ENCODE measurements around the gene MYOCOS. TPM values are rescaled to one million over a fixed set of nuclear protein-coding genes. Genes with fewer than 3 reads are reported as not detected.

MYOCOS gene
- total RNA-seq, 1 donor from 2014 or later = 0.21 TPM

- TF ChIP-seq CTCF (conservative IDR thresholded peaks at IDR 0.05) = no peak
- Mint-ChIP-seq H3K4me3 (no peak overlapping the region), H3K4me1 (no peaks in the 10 kb centered on the region), H3K27ac (ENCODE audit: unreplicated experiment) (no peak overlapping the region), H3K9me3 (no peaks in the 10 kb centered on the region), H3K36me3 (ENCODE audit: low read depth) (no peaks in the 10 kb centered on the region), H3K27me3 (ENCODE audit: low read depth) (no peaks in the 10 kb centered on the region)
- no peak for DNase-seq (ENCODE audit: low read depth, low spot score)
Measured at GRCh38 chr1:171637928-171638576, 16.0 kb downstream of the MYOCOS start.

GRCh38 chr1:171640225-171640624, 18.2 kb downstream of the MYOCOS start:
- Mint-ChIP-seq H3K27me3 (ENCODE audit: low read depth) (no peaks in the 10 kb centered on the region), H3K36me3 (ENCODE audit: low read depth) (no peaks in the 10 kb centered on the region), H3K4me1 (no peaks in the 10 kb centered on the region), H3K9me3 (no peaks in the 10 kb centered on the region), H3K27ac (ENCODE audit: unreplicated experiment) (no peak overlapping the region), H3K4me3 (no peak overlapping the region)
- no peak for TF ChIP-seq CTCF (conservative IDR thresholded peaks at IDR 0.05)
- DNase-seq (ENCODE audit: low read depth, low spot score) = no peak

GRCh38 chr1:171641076-171641864, 19.2 kb downstream of the MYOCOS start:
- TF ChIP-seq CTCF (conservative IDR thresholded peaks at IDR 0.05) = no peak
- DNase-seq (ENCODE audit: low read depth, low spot score) = no peak
- H3K27ac Mint-ChIP-seq (ENCODE audit: unreplicated experiment) = peak overlapping the region; percentile 80
- H3K4me3 Mint-ChIP-seq = no peak overlapping the region
- H3K36me3 Mint-ChIP-seq (ENCODE audit: low read depth) = no peaks in the 10 kb centered on the region
- H3K4me1 Mint-ChIP-seq = no peaks in the 10 kb centered on the region
- H3K9me3 Mint-ChIP-seq = no peaks in the 10 kb centered on the region
- no peaks in the 10 kb centered on the region for H3K27me3 Mint-ChIP-seq (ENCODE audit: low read depth)

- Mint-ChIP-seq H3K4me3 (no peak overlapping the region), H3K4me1 (no peaks in the 10 kb centered on the region)
Measured at GRCh38 chr1:171642197-171642596, 20.2 kb downstream of the MYOCOS start.

GRCh38 chr1:171643156-171643555, 21.1 kb downstream of the MYOCOS start:
- no peak for DNase-seq (ENCODE audit: low read depth, low spot score)
- Mint-ChIP-seq H3K27me3 (ENCODE audit: low read depth) (no peaks in the 10 kb centered on the region), H3K9me3 (no peaks in the 10 kb centered on the region), H3K4me1 (no peaks in the 10 kb centered on the region), H3K4me3 (no peak overlapping the region), H3K27ac (ENCODE audit: unreplicated experiment) (no peak overlapping the region), H3K36me3 (ENCODE audit: low read depth) (no peaks in the 10 kb centered on the region)
- no peak for TF ChIP-seq CTCF (conservative IDR thresholded peaks at IDR 0.05)

More at GRCh38 chr1:171642197-171642596, 20.2 kb downstream of the MYOCOS start:
- DNase-seq (ENCODE audit: low read depth, low spot score) = no peak
- Mint-ChIP-seq H3K36me3 (ENCODE audit: low read depth) (no peaks in the 10 kb centered on the region), H3K27me3 (ENCODE audit: low read depth) (no peaks in the 10 kb centered on the region), H3K9me3 (no peaks in the 10 kb centered on the region), H3K27ac (ENCODE audit: unreplicated experiment) (no peak overlapping the region)
- no peak for TF ChIP-seq CTCF (conservative IDR thresholded peaks at IDR 0.05)
